H9 (cell line): ENCODE measurements around the gene NUP98. TPM values are rescaled to one million over a fixed set of nuclear protein-coding genes. Genes with fewer than 3 reads are reported as not detected.

Source experiments
- DNase-seq: peaks from one replicate; pipeline ENCODE4 v3.0.0-alpha.2; 2017
- H2AFZ ChIP-seq: one replicate; pipeline ENCODE4 v1.6.1; 2013; ENCODE audit warnings: mild to moderate bottlenecking, low read length, control low read depth, moderate library complexity
- H2AK5ac ChIP-seq: 2 replicates; pipeline ENCODE4 v1.6.1; 2013; ENCODE audit warnings: low read length, control low read depth, mixed read lengths; ENCODE audit not compliant: insufficient read length
- H2BK120ac ChIP-seq: one replicate; pipeline ENCODE4 v1.6.1; 2013; ENCODE audit warnings: low read depth, mild to moderate bottlenecking, low read length, control low read depth, inconsistent platforms; ENCODE audit not compliant: poor library complexity, severe bottlenecking
- H2BK12ac ChIP-seq: 2 replicates; pipeline ENCODE4 v1.6.1; 2013; ENCODE audit warnings: low read length, control low read depth, mixed read lengths, low read depth; ENCODE audit not compliant: insufficient read length
- H2BK15ac ChIP-seq: 2 replicates; pipeline ENCODE4 v1.6.1; 2013; ENCODE audit warnings: low read depth, low read length, control low read depth
- H2BK20ac ChIP-seq: one replicate; pipeline ENCODE4 v1.6.1; 2013; ENCODE audit warnings: low read depth, mild to moderate bottlenecking, low read length, control low read depth, inconsistent platforms; ENCODE audit not compliant: poor library complexity, severe bottlenecking
- H2BK5ac ChIP-seq: 2 replicates; pipeline ENCODE4 v1.6.1; 2013; ENCODE audit warnings: low read length, control low read depth, mixed read lengths; ENCODE audit not compliant: insufficient read length
- H3K14ac ChIP-seq: 2 replicates; pipeline ENCODE4 v1.6.1; 2013; ENCODE audit warnings: low read length, control low read depth; ENCODE audit not compliant: insufficient read depth
- H3K18ac ChIP-seq: 2 replicates; pipeline ENCODE4 v1.6.1; 2013; ENCODE audit warnings: low read depth, mild to moderate bottlenecking, mixed read lengths, low read length, control low read depth; ENCODE audit not compliant: insufficient read length
- H3K23ac ChIP-seq: 2 replicates; pipeline ENCODE4 v1.6.1; 2013; ENCODE audit warnings: low read length, control low read depth, mixed read lengths, low read depth; ENCODE audit not compliant: insufficient read length
- H3K23me2 ChIP-seq: 2 replicates; pipeline ENCODE4 v1.6.1; 2013; ENCODE audit warnings: low read depth, mild to moderate bottlenecking, mixed read lengths, low read length, control low read depth; ENCODE audit not compliant: insufficient read length, poor library complexity, severe bottlenecking
- H3K27ac ChIP-seq: 2 replicates; pipeline ENCODE4 v1.5.1; 2013; ENCODE audit warnings: low read length, control low read depth, mixed read lengths, low read depth; ENCODE audit not compliant: insufficient read length
- H3K27me3 ChIP-seq: 2 replicates; pipeline ENCODE4 v1.6.1; 2013; ENCODE audit warnings: low read length, control low read depth, inconsistent platforms; ENCODE audit not compliant: insufficient read depth
- H3K4ac ChIP-seq: 2 replicates; pipeline ENCODE4 v1.6.1; 2013; ENCODE audit warnings: low read depth, mild to moderate bottlenecking, control low read depth, inconsistent platforms, low read length, moderate library complexity
- H3K4me1 ChIP-seq: 2 replicates; pipeline ENCODE4 v1.6.1; 2013; ENCODE audit warnings: low read length, control low read depth, inconsistent platforms; ENCODE audit not compliant: insufficient read depth
- H3K4me2 ChIP-seq: 2 replicates; pipeline ENCODE4 v1.6.1; 2013; ENCODE audit warnings: low read length, control low read depth, mixed read lengths; ENCODE audit not compliant: insufficient read length, insufficient read depth
- H3K56ac ChIP-seq: 2 replicates; pipeline ENCODE4 v1.6.1; 2013; ENCODE audit warnings: low read depth, mild to moderate bottlenecking, mixed read lengths, low read length, control low read depth; ENCODE audit not compliant: insufficient read length
- H3K79me1 ChIP-seq: 2 replicates; pipeline ENCODE4 v1.6.1; 2013; ENCODE audit warnings: low read depth, mild to moderate bottlenecking, moderate library complexity, low read length, control low read depth, inconsistent platforms; ENCODE audit not compliant: insufficient read depth, poor library complexity, severe bottlenecking
- H3K79me2 ChIP-seq: 2 replicates; pipeline ENCODE4 v1.6.1; 2013; ENCODE audit warnings: low read length, control low read depth, inconsistent platforms; ENCODE audit not compliant: insufficient read depth
- H3K9ac ChIP-seq: 2 replicates; pipeline ENCODE4 v1.6.1; 2013; ENCODE audit warnings: low read length, control low read depth, mixed read lengths; ENCODE audit not compliant: insufficient read length; ENCODE audit errors: extremely low read depth
- H3K9me3 ChIP-seq: one replicate; pipeline ENCODE4 v1.6.1; 2013; ENCODE audit warnings: low read depth, low read length, inconsistent platforms; ENCODE audit not compliant: control insufficient read depth
- H3T11ph ChIP-seq: one replicate; pipeline ENCODE4 v1.6.1; 2013; ENCODE audit warnings: mild to moderate bottlenecking, low read length, control low read depth, inconsistent platforms
- H4K20me1 ChIP-seq: one replicate; pipeline ENCODE4 v1.6.1; 2013; ENCODE audit not compliant: control insufficient read depth, insufficient read length, insufficient read depth
- H4K5ac ChIP-seq: 2 replicates; pipeline ENCODE4 v1.6.1; 2013; ENCODE audit warnings: low read depth, mild to moderate bottlenecking, mixed read lengths, low read length, control low read depth; ENCODE audit not compliant: insufficient read length
- H4K8ac ChIP-seq: replicated peaks from 2 replicates; pipeline ENCODE4 v1.6.1; 2013; ENCODE audit warnings: low read length, control low read depth, mixed read lengths, low read depth; ENCODE audit not compliant: insufficient read length
- H4K91ac ChIP-seq: 2 replicates; pipeline ENCODE4 v1.6.1; 2013; ENCODE audit warnings: low read depth, mild to moderate bottlenecking, moderate library complexity, mixed read lengths, low read length, control low read depth; ENCODE audit not compliant: insufficient read length
- H3K27ac Mint-ChIP-seq, 3 experiments: 2 replicates in 2 of 3; 3 replicates in 1 of 3; pipeline ENCODE4 v1.8.0; 2020 to 2021; ENCODE audit warnings: mixed read lengths in 3 of 3, mild to moderate bottlenecking in 1 of 3, moderate library complexity in 1 of 3
- H3K27me3 Mint-ChIP-seq: 2 replicates; pipeline ENCODE4 v1.8.0; 2021; ENCODE audit warnings: low read depth, mild to moderate bottlenecking, moderate library complexity, mixed read lengths
- H3K36me3 Mint-ChIP-seq, 3 experiments: 2 replicates in 2 of 3; 3 replicates in 1 of 3; pipeline ENCODE4 v1.8.0; 2020 to 2021; ENCODE audit warnings: low read depth in 3 of 3, mixed read lengths in 3 of 3; ENCODE audit not compliant: insufficient read depth in 1 of 3
- H3K4me1 Mint-ChIP-seq, 2 experiments: 2 replicates each; pipeline ENCODE4 v1.8.0; 2020; ENCODE audit warnings: mixed read lengths in 2 of 2
- H3K4me3 Mint-ChIP-seq, 2 experiments: 2 replicates in 1 of 2; 3 replicates in 1 of 2; pipeline ENCODE4 v1.8.0; 2020 to 2021; ENCODE audit warnings: mild to moderate bottlenecking in 2 of 2, mixed read lengths in 2 of 2, moderate library complexity in 1 of 2
- H3K9me3 Mint-ChIP-seq, 2 experiments: 2 replicates in 1 of 2; 3 replicates in 1 of 2; pipeline ENCODE4 v1.8.0; 2020; ENCODE audit warnings: mild to moderate bottlenecking in 2 of 2, mixed read lengths in 2 of 2, moderate library complexity in 1 of 2
- WGBS: extraction: QIAGEN DNeasy Blood & Tissue Kit; methylation state at CpG from one replicate; pipeline ENCODE4 v1.1.7; 2013; ENCODE audit warnings: missing lambda C conversion rate, low lambda C conversion rate, mixed read lengths; ENCODE audit not compliant: insufficient read length; ENCODE audit errors: extremely low coverage; 5-methylcytosine and 5-hydroxymethylcytosine counted together
- total RNA-seq: library from RNA; stranded (reverse); gene quantifications from 2 replicates; pipeline ENCODE4 v1.2.1, GENCODE V29; 2021
- TF ChIP-seq, protein P1 (sequence below): fragments of 200-600 bp; sonication (generic); conservative IDR thresholded peaks from 3 replicates; pipeline ENCODE4 v1.8.0; 2021; ENCODE audit warnings: antibody characterized with exemption, mild to moderate bottlenecking

NUP98 gene
- total RNA-seq, 1 experiment from 2014 or later: 105 TPM

DNA sequence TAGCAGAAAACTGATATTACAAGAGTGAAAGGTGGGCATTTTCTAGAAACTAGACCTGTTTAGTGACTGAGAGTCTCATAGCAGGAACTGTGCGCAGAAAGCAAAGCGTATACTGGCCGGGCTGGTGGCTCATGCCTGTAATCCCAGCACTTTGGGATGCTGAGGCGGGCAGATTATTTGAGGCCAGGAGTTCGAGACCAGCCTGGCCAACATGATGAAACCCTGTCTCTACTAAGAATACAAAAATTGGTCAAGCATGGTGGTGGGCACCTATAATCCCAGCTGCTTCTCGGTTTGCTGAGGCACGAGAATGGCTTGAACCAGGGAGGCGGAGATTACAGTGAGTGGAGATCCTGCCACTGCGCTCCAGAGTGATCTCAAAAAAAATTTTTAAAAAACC, 1.8 kb upstream of the NUP98 start:
- Histone ChIP-seq H3K4ac (no peak overlapping the region), H3K79me1 (no peaks in the 10 kb centered on the region), H2BK5ac (no peak overlapping the region), H3K4me2 (no peak overlapping the region), H2BK12ac (no peak overlapping the region), H4K91ac (no peak overlapping the region), H2BK120ac (no peak overlapping the region), H3K18ac (no peak overlapping the region), H2AFZ (no peak overlapping the region), H3K14ac (no peak overlapping the region), H2AK5ac (no peak overlapping the region), H3K23me2 (peaks cover 5% of the 10 kb centered on the region), H3K4me1 (no peaks in the 10 kb centered on the region), H3K27ac (no peak overlapping the region), H4K5ac (no peak overlapping the region), H3T11ph (no peak overlapping the region), H3K79me2 (peaks cover 23% of the 10 kb centered on the region; the same call in 1 of the 2 replicates), H3K27me3 (no peaks in the 10 kb centered on the region), H3K56ac (no peak overlapping the region), H2BK20ac (no peak overlapping the region), H2BK15ac (no peak overlapping the region), H3K9me3 (no peaks in the 10 kb centered on the region), H3K23ac (no peak overlapping the region), H4K20me1 (no peaks in the 10 kb centered on the region), H4K8ac (no peak overlapping the region), H3K9ac (no peak overlapping the region)
- Mint-ChIP-seq H3K4me3 (no peak overlapping the region), H3K9me3 (peaks cover 0 to 2% of the 10 kb centered on the region in 2 experiments; a peak in 2 of 5 replicates), H3K36me3 (peaks cover 8 to 17% (median 10%) of the 10 kb centered on the region in 3 experiments), H3K27me3 (no peaks in the 10 kb centered on the region), H3K27ac (no peak overlapping the region), H3K4me1 (peaks cover 12 to 21% of the 10 kb centered on the region in 2 experiments)
- no peak for DNase-seq
- WGBS: no CpG with 5 or more reads among the region's 9 CpGs
- TF ChIP-seq, protein P1, sequence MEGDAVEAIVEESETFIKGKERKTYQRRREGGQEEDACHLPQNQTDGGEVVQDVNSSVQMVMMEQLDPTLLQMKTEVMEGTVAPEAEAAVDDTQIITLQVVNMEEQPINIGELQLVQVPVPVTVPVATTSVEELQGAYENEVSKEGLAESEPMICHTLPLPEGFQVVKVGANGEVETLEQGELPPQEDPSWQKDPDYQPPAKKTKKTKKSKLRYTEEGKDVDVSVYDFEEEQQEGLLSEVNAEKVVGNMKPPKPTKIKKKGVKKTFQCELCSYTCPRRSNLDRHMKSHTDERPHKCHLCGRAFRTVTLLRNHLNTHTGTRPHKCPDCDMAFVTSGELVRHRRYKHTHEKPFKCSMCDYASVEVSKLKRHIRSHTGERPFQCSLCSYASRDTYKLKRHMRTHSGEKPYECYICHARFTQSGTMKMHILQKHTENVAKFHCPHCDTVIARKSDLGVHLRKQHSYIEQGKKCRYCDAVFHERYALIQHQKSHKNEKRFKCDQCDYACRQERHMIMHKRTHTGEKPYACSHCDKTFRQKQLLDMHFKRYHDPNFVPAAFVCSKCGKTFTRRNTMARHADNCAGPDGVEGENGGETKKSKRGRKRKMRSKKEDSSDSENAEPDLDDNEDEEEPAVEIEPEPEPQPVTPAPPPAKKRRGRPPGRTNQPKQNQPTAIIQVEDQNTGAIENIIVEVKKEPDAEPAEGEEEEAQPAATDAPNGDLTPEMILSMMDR: no peak
